IPS-18a (cell line): ENCODE data around the gene THSD7A.

Experiments used
- H3K27ac ChIP-seq: one replicate; pipeline ENCODE4 v1.5.1; 2013; ENCODE audit warnings: low read length
- H3K27me3 ChIP-seq: one replicate; pipeline ENCODE4 v1.6.1; 2013; ENCODE audit warnings: mild to moderate bottlenecking, low read length; ENCODE audit not compliant: control insufficient read depth, insufficient read depth
- H3K36me3 ChIP-seq: one replicate; pipeline ENCODE4 v1.6.1; 2013; ENCODE audit warnings: low read depth, low read length; ENCODE audit not compliant: control insufficient read depth
- H3K4me1 ChIP-seq: one replicate; pipeline ENCODE4 v1.6.1; 2013; ENCODE audit warnings: low read depth, low read length; ENCODE audit not compliant: control insufficient read depth
- H3K4me3 ChIP-seq: one replicate; pipeline ENCODE4 v1.5.1; 2013; ENCODE audit warnings: low read length
- H3K9ac ChIP-seq: one replicate; pipeline ENCODE4 v1.6.1; 2013; ENCODE audit warnings: mild to moderate bottlenecking, low read length, moderate library complexity
- H3K9me3 ChIP-seq: one replicate; pipeline ENCODE4 v1.6.1; 2013; ENCODE audit warnings: low read depth, low read length; ENCODE audit not compliant: control insufficient read depth

The THSD7A gene

DNA sequence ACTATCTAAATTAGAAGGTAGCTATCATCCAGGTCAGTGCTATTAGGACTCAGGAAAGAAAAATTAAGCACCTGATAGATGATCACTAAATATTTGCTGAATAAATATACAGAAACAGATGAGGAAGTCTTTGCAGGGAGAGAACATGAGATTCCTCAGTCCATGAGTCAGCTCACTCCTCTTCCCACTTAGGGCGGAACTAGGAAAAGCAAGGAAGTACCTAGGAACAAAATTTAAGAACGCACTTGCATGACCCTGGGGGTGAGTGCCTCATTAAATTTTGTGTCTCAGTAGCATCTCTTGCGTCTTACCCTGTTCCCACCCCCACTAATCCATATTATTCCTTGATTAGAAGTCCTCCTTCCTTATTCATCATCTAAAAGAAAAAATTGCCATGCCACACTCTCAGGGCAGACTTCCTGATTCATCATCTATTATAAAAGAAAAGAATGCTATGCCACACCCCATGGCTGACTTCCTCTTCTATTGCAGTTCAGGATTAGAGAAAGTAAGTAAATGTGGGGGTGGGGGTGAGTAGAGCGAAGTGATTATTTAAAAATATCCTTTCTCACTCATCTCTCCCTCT is 208.8 kb downstream of the THSD7A start:
- Histone ChIP-seq H3K36me3 (no peaks in the 10 kb centered on the region), H3K4me3 (no peak overlapping the region), H3K9me3 (no peaks in the 10 kb centered on the region), H3K4me1 (peaks cover 14% of the 10 kb centered on the region), H3K27me3 (no peaks in the 10 kb centered on the region), H3K27ac (no peak overlapping the region), H3K9ac (no peak overlapping the region)

DNA sequence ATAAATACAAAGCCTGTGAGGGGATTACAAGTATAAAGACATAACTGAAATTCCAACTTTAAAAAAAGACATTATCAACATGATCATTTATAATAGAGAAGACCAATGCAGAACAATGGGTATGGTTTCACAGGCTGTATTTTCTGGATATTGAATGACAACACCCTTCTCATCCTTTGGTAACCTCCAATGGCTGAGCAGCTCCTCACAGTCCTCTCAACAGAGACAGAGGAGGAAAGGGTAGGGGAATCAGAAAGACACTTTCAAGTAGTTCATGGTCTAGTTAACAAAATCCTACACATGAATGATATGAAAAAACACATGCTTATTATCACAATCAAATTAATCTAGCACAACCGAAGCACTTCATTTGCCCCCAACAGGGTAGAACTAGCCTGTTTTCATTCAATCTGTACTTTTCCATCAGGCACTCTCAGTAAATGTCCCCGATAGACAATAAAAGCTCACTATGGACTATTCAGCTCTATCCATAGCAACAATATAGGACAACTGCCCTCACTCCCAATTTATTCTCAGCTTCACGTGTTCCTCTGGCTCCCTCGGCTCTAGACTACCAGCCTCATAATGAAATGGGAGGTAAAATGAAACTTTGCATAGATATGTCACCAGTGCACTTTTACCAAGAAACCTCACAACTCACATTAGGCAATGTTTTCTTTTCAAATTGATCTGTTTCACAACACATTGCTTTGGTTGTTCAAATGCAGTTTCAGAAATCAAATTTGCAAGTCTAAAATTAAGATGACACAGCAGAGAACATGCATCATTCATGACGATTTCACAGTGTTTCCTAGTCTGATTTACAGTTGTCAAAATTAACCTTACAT is 211.4 kb downstream of the THSD7A start:
- peaks cover 11% of the 10 kb centered on the region for H3K4me1 ChIP-seq
- no peak overlapping the region for H3K27ac ChIP-seq
- no peak overlapping the region for H3K9ac ChIP-seq
- no peaks in the 10 kb centered on the region for H3K9me3 ChIP-seq
- no peak overlapping the region for H3K4me3 ChIP-seq
- no peaks in the 10 kb centered on the region for H3K36me3 ChIP-seq
- no peaks in the 10 kb centered on the region for H3K27me3 ChIP-seq

DNA sequence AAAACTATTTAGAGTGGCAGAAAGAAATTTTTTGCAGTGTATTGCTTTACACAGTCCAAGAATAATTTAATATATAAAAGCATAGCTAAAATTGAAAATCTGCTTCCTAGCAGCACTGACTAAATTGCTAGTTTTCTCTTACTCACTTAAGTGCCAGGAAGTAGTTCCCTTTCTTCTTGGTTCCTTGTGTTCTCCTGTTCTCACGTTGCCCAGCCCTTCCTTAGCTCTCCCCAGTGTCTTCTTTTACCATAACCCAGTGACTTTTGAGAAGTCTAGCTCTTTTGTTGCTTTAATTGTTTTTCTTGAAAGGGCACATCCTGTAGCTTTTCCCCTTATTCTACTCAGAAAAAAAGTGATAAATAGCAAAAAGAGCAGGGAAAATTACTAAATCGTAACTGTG is 215.5 kb downstream of the THSD7A start:
- no peak overlapping the region for H3K9ac ChIP-seq
- H3K36me3 ChIP-seq, result no peaks in the 10 kb centered on the region
- H3K4me3 ChIP-seq, result no peak overlapping the region
- peaks cover 16% of the 10 kb centered on the region for H3K4me1 ChIP-seq
- H3K9me3 ChIP-seq, result no peaks in the 10 kb centered on the region
- H3K27me3 ChIP-seq, result no peaks in the 10 kb centered on the region
- no peak overlapping the region for H3K27ac ChIP-seq

DNA sequence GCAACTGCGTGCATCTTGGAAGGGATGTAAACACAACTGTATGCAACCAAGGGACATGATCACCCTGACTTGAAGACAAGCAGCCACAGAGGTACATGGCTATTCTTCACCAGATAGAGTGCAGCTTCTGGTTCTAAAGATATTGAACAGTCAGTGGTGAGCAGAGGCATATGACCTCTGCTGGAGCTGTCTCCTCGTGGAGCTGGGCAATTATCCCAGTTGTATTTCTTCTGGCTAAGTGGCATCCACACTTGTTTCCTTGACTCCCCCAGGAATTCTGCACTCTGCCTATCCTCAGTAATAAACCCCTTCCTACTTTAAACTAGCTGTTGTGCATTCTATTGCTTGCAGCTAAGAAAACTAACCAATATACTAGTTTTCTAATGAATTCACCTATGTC is 216.8 kb downstream of the THSD7A start:
- Histone ChIP-seq H3K4me3 (no peak overlapping the region), H3K9ac (no peak overlapping the region), H3K4me1 (peaks cover 10% of the 10 kb centered on the region), H3K9me3 (no peaks in the 10 kb centered on the region), H3K36me3 (no peaks in the 10 kb centered on the region), H3K27me3 (no peaks in the 10 kb centered on the region), H3K27ac (no peak overlapping the region)

DNA sequence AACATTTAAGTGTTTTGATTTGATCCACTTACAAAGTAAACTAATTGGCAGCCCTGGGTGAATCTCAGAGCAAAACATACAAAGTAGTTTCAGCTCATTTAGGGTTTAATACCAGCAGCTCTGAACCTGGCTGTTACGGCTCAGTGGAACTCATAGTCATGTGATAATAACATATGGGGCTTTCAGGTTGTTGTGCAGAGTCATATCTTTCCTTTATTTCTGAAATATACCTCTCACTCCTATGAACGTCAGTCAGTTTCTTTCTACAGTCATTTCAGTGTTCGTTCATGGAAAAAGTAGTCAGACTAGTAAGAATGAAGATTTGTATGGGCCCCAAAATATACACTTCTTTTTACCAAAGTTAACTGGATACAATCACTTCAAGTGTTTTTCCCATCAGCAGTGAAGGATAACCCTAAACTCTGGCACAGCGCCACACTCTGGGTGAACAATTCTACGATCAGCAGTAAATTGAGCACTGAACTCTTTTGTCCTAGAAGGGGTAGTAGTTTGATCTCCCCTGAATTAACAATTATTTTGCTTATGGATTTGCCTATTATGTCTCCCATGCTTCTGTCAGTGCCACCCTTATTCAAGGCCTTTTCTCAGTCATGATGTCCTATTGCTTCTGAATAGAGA is 218.6 kb downstream of the THSD7A start:
- Histone ChIP-seq H3K36me3 (no peaks in the 10 kb centered on the region), H3K9me3 (no peaks in the 10 kb centered on the region), H3K9ac (no peak overlapping the region), H3K27me3 (no peaks in the 10 kb centered on the region), H3K4me3 (no peak overlapping the region), H3K4me1 (peaks cover 15% of the 10 kb centered on the region), H3K27ac (no peak overlapping the region)

DNA sequence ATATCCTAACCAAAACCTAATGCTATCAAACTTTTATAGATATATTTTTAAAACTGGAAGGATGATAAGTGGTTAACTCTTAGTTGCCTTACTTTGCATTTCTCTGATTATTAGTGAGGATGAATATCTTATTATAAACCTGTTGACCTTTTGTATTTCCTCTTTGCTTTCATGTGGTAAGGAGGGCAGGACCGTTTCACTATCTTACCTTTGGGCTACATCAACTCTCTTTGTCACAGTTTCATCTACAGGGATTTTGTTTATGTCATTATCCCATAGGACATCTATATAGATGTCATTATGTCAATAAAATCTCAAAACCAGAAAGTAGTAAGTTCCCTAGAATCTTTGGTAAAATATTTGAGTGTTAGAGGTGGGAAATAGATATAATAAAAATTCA is 219.3 kb downstream of the THSD7A start:
- Histone ChIP-seq H3K9me3 (no peaks in the 10 kb centered on the region), H3K36me3 (no peaks in the 10 kb centered on the region), H3K4me1 (peaks cover 17% of the 10 kb centered on the region), H3K4me3 (no peak overlapping the region), H3K27me3 (no peaks in the 10 kb centered on the region), H3K27ac (no peak overlapping the region), H3K9ac (no peak overlapping the region)

DNA sequence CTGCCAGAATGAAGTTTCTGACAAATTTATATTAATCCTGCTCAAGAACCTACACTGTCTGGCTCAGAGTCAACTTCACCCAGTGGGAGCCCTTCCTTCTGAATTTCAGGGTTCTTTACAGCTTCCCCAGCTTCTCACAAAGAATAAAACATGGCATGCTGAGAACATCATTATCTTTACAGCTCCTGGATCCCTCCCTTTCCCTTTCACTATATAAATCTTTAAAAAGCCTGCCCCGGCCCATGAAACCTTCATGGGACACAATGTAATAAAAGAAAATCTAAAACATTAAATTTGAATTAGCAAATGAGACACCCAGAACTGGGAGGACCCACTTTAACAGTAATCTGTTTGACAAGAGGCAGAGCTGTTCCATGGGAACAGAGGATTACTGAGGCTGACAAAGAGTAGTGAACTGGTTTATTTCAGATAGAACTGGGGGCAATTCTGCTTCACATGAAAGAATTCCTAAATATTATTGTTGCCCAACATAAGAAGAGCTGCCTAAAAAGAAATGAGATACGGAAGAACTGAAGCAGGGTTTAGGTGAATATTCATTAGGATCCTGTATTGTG is 222.8 kb downstream of the THSD7A start:
- no peaks in the 10 kb centered on the region for H3K9me3 ChIP-seq
- H3K4me3 ChIP-seq, result no peak overlapping the region
- H3K4me1 ChIP-seq, result peaks cover 23% of the 10 kb centered on the region
- H3K27ac ChIP-seq, result no peak overlapping the region
- no peaks in the 10 kb centered on the region for H3K36me3 ChIP-seq
- no peak overlapping the region for H3K9ac ChIP-seq
- no peaks in the 10 kb centered on the region for H3K27me3 ChIP-seq

DNA sequence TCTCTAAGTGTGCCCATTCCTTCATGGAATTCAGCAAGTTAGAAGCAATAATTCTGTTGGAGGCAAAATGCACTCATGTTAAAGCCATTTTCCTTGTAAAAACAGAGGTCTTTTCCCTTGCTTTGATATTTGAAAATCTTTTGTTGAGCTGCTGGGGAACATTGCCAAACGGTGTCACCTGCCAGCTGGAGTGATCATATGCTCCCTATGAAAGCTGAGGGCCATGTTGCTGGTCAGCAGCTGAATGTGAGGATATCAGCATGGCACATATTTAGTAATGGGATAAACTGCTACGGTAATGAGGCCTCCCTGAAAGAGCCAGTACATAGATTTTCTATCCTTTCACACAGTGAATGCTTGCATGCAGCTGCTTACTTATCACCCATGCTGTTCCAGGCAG is 224.3 kb downstream of the THSD7A start:
- H3K36me3 ChIP-seq, result no peaks in the 10 kb centered on the region
- H3K27me3 ChIP-seq, result no peaks in the 10 kb centered on the region
- H3K4me1 ChIP-seq, result peaks cover 13% of the 10 kb centered on the region

DNA sequence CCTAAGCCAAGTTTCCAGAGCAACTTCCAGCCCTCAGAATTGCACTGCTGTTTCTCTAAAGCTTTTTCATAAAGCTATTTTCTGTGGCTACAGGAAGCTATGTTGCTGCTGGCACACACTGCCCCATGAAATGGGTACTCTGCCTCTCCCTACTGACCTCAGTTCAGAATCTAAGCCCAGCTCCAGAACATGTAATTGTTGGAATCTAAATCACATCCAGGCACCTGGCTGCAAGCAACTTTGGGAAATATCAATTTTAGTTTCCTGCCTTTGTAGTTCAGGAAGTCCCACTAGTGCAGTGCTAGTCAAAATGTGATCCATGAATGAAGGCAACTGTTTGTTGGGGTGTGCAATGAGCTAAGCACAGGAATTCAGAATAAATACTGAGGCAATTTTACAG is 226.2 kb downstream of the THSD7A start:
- Histone ChIP-seq H3K9me3 (no peaks in the 10 kb centered on the region), H3K27me3 (no peaks in the 10 kb centered on the region), H3K4me1 (peaks cover 13% of the 10 kb centered on the region), H3K4me3 (no peak overlapping the region), H3K9ac (no peak overlapping the region), H3K36me3 (no peaks in the 10 kb centered on the region), H3K27ac (no peak overlapping the region)

More for the DNA sequence above, 224.3 kb downstream of the THSD7A start:
- Histone ChIP-seq H3K4me3 (no peak overlapping the region), H3K27ac (no peak overlapping the region), H3K9me3 (no peaks in the 10 kb centered on the region), H3K9ac (no peak overlapping the region)

DNA sequence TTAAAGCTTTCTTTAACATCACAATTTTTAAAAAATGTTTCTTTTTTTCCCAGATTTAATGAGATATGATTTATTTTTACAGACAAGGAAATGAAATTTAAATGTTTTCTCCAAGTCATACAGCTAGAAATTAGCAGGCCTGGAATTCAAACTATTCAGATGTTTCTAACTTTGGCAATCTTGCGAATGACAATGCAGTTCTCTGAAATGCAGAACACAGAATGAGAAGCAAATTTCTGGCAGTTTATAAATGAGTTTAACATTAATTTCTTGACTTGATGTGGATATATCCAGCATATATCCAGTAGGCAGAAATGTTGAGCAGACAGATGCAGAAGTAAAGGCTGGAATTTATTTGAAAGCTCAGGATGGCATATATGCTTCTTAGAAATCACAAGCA is 227.5 kb downstream of the THSD7A start:
- no peak overlapping the region for H3K4me3 ChIP-seq
- H3K9me3 ChIP-seq, result no peaks in the 10 kb centered on the region
- no peaks in the 10 kb centered on the region for H3K27me3 ChIP-seq
- peaks cover 10% of the 10 kb centered on the region for H3K4me1 ChIP-seq
- H3K27ac ChIP-seq, result no peak overlapping the region
- H3K36me3 ChIP-seq, result no peaks in the 10 kb centered on the region
- H3K9ac ChIP-seq, result no peak overlapping the region

DNA sequence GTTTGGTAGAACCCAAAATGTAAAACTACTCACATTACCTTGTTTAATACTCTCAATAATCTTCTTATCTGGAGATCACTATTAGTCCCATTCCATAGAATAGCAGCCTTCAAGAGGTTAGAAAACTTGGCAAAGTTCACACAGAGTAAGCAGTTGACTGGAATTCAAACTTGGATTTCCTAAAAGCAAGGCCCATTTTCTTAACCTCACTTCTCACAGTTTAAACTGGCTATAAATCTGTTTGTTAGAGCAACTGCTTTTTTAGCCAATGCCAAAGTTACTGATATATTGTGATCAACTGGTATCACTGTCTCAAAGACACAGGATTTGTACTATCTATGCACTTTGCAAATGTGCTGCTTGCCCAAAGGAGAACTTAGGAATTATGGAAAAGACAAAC is 230.2 kb downstream of the THSD7A start:
- Histone ChIP-seq H3K4me3 (no peak overlapping the region), H3K9ac (no peak overlapping the region), H3K4me1 (peaks cover 5% of the 10 kb centered on the region), H3K27ac (no peak overlapping the region), H3K9me3 (no peaks in the 10 kb centered on the region), H3K36me3 (no peaks in the 10 kb centered on the region), H3K27me3 (no peaks in the 10 kb centered on the region)
